Activated CD4-positive, alpha-beta T cell treated with anti-CD3 and anti-CD28 coated beads for 4 hours (primary cell): ENCODE measurements around the gene UBR3.
"Not testable (repeated sequence)": the region's sequence is repeated elsewhere in the genome, so short reads cannot be mapped to it uniquely, and the experiment has no call there.

Source experiments
- DNase-seq, 2 donors: peaks; one replicate each; pipeline ENCODE4 v3.0.0-alpha.2; 2020

UBR3 gene

DNA sequence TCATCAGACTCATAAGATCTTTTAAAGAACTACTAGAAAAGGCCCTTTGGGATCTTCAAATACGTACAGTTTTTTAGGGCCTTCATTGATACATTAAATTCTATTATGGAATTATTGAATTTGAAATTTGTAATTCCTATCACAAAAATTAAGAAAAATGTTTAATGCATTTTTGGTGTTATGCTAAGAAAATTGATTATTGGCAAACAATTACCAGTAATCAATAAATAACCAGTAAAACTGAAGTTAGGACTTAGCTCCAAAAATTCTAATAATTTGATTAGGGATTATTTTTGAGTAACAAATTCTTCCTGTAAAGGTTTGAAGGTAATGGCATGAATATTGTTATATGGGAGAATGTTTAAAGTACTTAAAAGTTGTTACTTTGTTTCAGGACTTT is 119.3 kb downstream of the UBR3 start:
- no peak for DNase-seq

DNA sequence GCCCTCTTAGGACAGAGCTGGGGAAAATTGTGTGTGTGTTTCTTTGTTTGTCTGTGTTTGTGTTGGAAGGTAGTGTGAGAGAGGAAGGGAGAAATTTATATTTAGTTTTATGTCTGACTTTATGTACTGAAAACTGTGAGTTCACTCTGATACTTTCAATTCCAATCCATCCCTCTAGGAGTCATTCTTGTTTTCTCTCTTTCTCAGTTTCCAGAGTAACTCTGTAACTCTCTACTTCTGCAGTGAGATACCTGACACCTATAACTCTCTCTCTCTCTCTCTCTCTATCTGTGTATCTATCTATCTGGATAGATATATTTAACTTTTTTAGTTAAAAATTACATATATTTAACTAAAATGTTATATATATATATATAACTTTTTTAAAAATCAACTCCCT is 128.7 kb downstream of the UBR3 start:
- no peak for DNase-seq

DNA sequence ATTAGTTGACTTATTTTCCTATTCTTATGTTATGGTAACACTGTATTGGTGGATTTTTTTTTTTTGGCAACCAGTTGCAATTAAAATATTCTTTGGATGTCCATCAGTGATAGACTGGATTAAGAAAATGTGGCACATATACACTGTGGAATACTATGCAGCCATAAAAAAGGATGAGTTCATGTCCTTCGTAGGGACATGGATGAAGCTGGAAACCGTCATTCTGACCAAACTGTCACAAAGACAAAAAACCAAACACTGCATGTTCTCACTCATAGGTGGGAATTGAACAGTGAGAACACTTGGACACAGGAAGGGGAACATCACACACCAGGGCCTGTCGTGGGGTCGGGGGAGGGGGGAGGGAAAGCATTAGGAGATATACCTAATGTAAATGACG is 130.0 kb downstream of the UBR3 start:
- DNase-seq, result not testable (repeated sequence)

DNA sequence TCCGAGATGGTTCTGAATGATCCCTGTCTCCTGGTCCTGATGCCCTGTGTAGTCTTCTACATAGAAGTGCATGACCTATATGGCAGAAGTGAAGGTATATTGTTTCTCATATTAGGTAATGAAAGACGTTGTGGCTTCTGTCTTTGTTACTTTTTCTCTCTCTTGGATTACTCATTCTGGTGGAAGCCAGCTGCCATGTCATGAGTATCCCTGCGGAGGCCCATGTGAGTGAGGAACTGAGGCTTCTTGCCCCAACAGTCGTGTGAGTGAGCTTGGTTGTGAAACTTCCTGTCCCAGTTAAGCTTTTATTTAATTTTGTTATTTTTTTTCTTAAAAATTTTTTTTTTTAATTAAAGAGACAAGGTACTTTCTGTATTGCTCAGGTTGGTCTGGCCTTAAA is 134.7 kb downstream of the UBR3 start:
- DNase-seq, result no peak

DNA sequence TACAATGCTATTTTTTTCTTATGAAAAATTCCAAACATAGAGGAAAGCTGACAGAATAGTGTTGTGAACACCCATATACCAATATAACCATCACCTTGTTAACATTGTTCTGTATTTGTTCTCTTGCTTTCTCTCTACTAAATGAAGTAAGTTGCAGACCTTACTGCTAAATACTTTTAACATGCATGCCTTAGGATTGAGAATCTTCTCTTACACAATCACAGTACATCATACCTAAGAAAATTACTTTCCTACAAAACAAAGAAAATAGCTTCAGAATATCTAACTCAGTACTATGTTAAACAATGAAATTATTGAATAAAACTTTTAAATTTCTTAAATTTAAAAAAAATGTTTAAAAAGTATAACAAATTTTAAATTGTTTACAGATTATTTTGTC is 136.5 kb downstream of the UBR3 start:
- no peak for DNase-seq

DNA sequence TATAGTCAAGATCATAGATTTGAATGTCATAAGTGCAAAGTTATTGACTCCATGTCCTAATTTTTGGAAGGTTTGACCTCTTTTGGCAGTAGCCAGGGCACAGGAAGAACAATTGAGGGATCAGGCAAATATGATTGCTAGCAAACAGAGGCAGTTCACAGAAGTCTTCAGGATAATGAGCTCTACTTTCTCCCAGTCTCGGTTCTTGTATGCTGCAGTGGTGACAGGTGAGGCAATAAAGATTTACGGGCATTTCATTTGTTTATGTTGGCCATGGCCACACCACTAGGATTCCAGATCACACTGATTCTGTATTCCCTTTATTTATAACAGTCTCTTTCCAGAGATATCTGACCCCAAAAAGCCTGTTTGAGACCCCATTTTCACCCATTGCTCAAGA is 137.5 kb downstream of the UBR3 start:
- DNase-seq, result no peak

DNA sequence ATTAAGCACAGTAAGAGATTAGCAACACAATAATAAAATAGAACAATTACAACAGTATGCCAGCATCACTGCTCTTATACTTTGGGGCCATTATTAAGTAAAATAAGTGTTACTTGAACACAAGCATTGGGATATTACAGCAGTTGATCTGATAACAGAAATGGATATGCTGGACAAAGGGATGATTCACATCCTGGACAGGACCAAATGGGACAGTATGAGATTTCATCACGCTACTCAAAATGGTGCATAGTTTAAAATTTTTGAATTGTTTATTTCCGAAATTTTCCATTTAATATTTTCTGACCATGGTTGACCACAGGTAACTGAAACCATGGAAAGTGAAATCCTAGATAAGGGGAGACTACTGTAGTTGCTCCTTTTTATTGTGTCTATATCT is 138.2 kb downstream of the UBR3 start:
- no peak for DNase-seq

DNA sequence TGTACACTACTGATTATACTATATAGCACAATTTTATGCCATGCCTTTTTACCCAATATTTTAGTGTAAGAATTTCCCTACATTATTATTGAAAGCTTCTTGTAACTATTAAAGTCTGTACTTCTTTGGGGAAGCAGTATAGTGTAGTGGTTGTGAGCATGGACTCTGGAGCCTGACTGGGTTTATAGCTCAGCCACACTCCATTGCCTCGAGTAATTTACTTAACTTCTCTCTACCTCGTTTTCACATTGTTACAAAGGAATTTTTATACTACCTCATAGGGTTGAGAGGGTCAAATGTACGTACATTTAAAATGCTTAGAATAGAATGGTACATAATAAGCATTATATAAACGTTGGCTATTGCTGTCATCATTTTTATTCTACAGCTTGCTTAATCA is 139.2 kb downstream of the UBR3 start:
- no peak for DNase-seq

DNA sequence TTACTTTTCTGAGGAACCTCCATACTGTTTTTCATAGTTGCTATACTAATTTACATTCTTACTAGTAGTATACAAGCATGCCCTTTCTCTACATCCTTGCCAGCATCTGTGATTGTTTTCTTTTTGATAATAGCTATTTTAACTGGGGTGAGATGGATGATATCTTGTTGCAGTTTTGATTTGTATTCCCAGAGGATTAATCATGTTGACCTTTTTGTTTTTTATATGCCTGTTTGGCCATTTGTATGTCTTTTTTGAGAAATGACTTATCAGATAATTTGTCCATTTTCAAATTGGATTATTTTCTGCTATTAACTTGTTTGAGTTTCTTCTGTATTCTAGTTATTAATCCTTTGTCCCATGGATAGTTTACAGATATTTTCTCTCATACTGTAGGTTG is 141.5 kb downstream of the UBR3 start:
- DNase-seq, result no peak

DNA sequence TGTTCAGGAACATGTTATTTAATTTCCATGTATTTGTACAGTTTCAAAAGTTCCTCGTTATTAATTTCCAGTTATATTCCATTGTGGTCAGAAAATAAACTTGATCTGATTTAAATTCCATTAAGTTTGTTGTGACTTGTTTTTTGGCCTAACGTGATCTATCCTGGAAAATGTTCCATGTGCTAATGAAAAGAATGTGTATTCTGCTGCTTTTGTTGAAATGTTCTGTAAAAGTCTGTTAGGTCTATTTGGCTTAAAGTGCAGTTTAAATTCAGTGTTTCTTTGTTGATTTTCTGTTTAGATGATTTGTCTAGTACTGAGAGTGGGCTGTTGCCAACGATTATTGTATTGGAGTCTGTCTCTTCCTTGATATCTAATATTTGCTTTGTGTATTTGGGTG is 148.0 kb downstream of the UBR3 start:
- DNase-seq, result no peak

DNA sequence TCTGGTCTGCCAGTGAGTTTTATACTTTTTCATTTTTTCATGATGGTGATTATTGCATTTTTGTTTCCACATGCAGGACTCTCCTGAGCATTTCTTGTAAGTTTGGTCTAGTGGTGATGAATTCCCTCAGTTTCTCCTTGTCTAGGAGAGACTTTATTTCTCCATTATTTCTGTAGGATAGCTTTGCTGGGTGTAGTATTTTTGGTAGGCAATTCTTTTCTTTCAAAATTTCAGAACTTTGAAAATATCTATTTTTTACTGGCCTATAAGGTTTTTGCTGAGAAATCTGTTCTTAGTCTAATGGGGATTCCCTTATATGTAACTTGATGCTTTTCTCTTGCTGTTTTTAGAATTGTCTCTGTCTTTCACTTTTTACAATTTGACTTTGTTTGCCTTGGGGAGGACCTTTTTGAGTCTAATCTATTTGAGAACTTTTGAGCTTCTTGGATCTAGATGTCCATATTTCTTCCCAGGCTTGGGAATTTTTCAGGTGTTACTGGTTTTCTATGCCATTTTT is 149.1 kb downstream of the UBR3 start:
- DNase-seq, result no peak

DNA sequence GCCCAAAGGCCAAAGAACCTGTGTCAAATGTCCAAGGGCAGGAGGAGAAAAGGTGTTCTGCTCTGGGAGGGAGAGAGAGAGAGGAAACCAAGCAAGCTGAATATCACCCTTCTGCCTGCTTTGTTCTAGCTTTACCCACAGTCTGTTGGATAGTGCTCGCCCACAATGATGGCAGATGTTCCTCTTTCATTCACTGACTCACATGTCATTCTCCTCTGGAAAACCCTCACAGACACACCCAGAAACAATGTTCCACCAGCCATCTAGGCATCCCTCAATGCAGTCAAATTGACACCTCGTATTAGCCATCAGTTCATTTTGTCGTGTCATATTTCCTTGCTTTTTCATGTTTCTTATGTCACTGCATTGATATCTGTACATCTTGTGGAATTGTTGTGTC is 150.3 kb downstream of the UBR3 start:
- DNase-seq, result no peak

DNA sequence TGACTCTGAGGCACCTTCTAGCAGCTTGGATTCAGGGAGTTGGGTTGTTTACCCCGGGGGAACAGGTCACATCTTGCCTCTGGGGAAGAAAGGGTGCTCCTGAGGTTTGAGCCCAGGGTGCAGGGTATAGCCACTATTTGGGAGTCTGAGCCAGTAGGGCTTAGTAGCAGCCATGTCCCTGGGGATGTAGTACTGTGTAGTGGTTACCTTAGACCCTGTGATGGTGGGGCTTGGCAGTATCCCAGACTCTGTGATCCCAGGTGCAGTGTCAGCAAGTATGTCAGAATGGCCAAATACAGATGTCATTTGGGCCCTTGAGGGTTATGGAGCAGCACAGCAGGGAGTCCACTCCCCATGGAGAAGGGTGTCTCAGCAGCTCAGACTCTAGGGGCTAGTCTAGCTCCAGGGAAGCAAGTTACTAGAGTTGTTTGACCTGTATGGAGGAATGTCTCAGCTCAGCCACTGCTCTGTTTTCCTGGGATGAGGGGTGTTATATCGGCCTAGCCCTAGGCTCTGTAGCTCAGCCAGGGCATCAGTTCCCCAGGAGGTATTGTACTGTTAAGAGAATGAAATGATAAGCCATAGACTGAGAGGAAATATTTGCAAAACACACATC is 151.3 kb downstream of the UBR3 start:
- no peak for DNase-seq

DNA sequence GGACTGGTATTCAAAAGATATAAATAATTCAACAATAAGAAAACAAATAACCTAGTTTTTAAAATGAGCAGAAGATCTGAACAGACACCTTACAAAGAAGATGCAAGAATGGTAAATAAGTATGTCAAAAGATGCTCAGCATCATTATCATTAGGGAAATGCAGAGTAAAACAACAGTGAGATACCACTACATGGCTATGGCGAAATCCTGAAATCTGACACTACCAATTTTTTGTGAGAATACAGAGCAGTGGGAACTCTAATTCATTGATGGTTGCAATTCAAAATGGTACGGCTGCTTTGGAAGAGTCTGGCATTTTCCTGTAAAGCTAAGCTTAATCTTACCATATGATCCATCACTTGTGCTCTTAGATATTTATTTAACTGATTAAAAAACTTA is 151.8 kb downstream of the UBR3 start:
- no peak for DNase-seq

DNA sequence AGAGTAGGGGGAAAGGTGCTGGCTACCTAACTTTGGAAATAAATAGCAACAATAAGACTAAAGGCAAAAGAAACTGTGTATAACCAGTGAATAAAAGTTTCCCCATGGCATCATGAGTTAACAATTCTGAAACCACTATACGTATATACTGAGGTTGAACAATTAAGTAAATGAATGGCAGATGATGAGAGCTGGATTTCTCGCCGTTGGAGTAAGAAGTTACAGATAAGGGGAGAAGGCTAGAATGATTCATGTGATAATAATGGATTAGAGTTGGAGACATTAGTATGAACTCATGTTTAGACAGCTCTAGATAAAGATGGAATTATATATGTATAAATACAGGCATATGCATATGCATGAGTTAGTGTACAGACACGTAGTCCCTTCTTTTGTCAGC is 152.7 kb downstream of the UBR3 start:
- no peak for DNase-seq

DNA sequence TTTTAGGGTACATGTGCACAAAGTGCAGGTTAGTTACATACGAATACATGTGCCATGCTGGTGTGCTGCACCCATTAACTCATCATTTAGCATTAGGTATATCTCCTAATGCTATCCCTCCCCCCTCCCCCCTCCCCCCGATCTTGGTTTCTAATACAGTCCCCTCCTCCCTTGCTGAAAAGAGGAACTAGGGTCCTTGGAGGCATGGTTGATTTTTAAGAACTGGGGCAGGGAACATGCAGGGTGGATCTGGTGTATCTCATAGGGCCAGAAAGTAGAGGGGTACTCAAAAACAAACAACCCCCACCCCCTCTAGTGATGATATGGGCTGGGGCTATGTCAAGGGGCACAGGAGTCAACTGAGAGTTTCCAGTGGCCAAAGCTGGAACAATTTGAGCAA is 153.4 kb downstream of the UBR3 start:
- DNase-seq, result no peak

DNA sequence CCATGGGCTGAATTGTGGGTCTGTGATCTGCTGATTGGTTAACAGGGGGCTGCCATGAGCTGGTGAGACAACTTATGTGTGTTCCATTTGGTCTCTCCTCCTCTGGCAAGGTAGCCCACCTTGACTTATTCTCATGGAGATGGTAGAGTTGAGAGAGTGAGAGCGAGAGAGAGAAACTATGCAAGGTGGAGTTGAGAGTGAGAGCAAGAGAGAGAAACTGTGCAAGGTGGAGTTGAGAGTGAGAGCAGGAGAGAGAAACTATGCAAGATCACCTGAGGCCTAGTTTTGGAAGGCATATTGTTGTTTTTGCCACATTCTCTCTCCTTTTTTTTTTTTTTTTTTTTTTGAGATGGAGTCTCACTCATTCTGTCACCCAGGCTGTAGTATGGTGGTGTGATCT is 155.7 kb downstream of the UBR3 start:
- DNase-seq, result no peak

DNA sequence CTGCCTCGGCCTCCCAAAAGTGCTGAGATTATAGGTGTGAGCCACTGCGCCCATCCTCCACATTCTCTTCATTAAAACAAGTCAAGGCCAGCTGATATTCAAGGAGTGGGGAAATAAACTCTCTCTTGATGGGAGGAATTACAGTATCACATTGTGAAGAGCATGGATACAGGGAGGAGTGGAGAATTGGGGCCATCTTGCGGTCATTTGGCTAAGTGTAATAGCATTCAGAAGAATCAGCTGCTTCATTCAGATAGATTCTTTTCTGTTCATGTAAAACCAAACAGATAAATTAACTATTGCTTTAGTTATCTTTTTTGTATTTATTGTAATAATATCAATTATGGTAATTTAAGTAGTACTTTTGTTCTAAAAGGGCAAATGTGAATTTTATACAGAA is 156.3 kb downstream of the UBR3 start:
- no peak for DNase-seq

DNA sequence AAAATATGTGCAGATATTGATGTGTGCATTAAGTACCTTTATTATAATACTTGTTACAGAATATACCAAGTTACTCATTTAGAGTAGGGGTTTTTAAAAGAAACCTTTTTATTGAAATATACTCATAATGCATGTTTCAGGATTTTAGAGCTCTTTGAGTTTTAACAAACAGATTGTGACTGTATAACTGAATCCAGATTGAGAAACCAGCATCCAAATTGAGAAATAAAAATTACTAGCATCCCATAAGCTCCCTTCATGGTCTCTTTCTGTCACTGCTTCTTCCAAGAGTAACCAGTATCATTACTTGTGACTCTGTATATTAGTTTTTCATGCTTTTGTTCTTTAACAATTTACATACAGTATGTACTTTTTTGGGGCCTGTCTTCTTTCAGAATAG is 156.9 kb downstream of the UBR3 start:
- DNase-seq, result no peak

DNA sequence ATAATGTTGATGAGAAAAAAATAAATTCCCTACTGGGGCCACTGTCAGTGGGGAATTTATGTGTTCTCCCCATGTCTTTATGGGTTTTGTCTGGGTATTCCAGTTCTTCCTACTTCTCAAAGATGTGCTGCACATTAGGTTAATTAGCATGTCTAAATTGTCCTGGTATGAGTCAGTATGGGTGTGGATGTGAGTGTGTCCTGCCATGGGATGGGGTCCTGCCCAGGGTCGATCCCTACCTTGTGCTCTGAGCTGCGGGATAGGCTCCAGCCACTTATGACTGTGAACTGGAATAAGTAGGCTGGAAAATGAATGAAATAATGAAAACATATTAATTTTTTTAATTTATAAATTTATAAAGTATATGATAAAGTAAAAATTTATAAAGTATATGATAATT is 167.5 kb downstream of the UBR3 start:
- no peak for DNase-seq

DNA sequence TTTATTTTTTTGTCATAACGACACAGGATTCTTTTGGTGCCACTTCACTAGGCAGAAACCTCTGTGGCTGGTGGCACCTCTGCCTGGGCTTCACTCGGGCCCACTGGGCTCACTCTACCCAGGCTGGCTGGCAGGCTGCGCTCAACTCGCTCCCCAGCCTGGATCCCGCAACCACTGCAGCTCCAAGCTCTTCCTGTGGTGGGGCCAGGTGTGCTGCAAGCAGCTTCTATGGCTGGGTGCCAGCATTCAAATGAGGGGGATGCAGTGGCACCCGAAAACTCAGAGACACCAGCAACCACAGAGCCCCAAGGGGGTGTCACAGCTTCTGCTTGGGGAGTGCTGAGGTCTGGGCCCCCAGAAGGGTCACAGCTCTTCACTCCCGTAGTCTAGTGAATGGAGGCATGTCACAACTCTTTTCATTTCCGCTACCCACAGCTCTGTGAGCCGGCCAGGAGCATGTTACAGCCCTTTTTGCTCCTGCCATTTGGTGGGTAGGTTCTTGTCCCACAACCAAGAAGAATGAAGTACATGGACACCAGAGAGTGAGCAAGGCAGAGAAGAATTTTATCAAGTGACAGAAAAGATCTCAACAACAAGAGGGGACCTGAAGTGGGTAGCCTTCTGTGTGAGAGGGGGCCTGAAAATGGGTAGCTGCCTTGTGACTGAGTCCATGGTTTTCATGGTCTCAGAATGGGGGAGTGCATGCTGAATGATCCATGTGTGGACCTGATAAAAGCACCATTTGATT is 170.1 kb downstream of the UBR3 start:
- DNase-seq, result no peak

DNA sequence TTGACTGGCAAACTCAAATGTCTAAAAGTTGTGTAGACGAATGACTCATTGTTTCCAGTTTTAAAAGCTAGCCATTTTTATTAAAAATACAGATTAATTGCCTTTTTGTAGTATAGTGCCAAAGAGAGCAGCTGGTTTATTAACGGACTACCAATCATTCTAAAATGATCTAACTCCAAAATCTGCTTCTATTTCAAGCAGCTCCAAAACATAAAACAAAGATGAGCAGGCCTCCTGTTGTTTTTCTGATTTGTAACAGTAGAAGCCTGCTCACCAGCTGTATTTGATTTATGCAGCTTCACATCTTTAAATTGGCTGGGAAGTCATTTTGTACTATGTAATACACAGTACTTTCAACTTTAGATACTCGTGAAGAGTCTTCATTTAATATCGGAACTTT is 171.8 kb downstream of the UBR3 start:
- no peak for DNase-seq

DNA sequence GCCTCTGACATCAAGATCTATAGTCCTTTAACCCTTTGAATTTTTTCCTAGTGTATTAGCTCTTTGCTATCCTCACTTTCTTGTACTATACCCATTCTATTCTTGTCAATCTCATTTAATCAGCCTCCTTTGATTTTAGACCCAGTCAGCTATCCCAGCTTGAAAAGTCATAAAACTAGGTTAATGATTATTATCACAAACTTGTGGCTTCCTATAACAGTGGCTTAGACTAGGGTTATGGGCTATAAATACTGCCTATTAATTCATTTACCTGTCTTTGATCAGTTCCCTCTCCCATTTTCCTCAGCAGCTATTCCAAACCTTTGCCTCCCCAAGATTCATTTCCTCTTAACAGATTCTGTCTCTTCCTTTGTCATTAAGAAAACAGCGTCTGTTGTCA is 174.8 kb downstream of the UBR3 start:
- no peak for DNase-seq

DNA sequence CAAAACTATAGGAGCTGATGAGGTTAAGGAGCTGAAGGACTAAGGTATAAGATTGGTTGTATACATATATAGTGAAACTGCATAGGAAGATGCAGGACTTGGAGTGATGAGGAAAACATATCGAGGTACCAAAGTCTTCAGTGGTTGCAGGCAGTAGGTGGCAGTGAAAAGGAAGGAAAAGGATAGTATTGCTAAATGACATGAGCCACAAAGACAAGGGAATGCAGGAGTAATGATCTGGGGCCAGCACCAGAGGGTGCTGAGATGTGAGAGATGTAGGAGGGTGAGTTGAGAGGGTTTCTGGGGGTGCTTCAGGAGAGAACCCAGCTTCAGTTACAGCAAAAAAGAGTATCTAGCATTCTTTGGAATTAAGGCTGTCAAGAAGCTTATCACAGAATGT is 178.4 kb downstream of the UBR3 start:
- no peak for DNase-seq
